ENCODE results near the gene LRP5.

LRP5 gene

GRCh38 chr11:68377389-68377795 is 65.0 kb downstream of the LRP5 start:
- no peak for TF ChIP-seq GATA3 (IDR thresholded peaks at IDR 0.05; ENCODE audit: low read depth, low read length)
- TF ChIP-seq GATA2 (IDR thresholded peaks at IDR 0.05; ENCODE audit: low read depth, low read length): no peak

DNA sequence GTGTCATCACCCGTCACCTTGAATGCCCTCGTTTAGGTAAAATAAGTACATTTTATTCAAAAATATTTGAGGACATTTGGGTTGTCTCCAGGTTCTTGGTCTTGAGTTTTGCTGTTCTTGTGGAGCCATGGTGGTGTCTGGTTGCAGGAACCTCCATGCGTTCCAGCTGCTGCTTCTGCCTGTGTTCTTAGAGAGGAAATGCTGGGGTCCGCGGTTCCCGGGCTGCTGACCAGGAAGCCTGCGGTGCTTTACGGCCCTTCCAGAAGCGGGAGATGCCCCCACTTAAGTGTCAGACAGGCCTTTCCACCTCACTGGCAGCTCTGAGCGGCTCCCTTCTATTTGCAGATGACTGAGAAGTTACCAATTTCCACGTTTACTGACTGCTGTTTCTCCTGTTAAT is 66.8 kb downstream of the LRP5 start:
- TF ChIP-seq GATA3 (IDR thresholded peaks at IDR 0.05; ENCODE audit: low read depth, low read length) (no peak), GATA2 (IDR thresholded peaks at IDR 0.05; ENCODE audit: low read depth, low read length) (no peak)

- TF ChIP-seq GATA3 (IDR thresholded peaks at IDR 0.05; ENCODE audit: low read depth, low read length) (no peak), GATA2 (IDR thresholded peaks at IDR 0.05; ENCODE audit: low read depth, low read length) (no peak)
Measured at GRCh38 chr11:68380786-68381622, 68.6 kb downstream of the LRP5 start.

DNA sequence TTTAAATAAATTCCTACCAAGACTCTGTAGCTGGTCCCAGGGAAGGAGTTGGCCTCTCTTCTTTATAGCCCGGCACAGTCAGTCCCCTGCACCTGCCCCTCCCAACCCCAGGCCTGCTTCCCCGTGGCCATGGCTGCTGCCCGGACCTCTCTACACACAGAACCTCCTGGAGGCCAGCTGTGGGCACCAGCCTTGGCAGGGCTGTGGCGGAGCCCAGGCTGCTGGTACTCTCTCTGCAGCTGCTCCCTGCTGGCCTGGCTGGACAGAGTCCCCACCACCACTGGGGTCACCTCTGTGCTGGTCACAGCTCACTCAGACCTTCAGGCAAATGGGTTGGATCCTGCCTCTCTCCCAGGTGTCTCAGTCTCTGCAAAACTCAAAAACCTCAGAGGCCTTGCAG is 69.3 kb downstream of the LRP5 start:
- TF ChIP-seq GATA3 (IDR thresholded peaks at IDR 0.05; ENCODE audit: low read depth, low read length) (no peak), GATA2 (IDR thresholded peaks at IDR 0.05; ENCODE audit: low read depth, low read length) (no peak)

DNA sequence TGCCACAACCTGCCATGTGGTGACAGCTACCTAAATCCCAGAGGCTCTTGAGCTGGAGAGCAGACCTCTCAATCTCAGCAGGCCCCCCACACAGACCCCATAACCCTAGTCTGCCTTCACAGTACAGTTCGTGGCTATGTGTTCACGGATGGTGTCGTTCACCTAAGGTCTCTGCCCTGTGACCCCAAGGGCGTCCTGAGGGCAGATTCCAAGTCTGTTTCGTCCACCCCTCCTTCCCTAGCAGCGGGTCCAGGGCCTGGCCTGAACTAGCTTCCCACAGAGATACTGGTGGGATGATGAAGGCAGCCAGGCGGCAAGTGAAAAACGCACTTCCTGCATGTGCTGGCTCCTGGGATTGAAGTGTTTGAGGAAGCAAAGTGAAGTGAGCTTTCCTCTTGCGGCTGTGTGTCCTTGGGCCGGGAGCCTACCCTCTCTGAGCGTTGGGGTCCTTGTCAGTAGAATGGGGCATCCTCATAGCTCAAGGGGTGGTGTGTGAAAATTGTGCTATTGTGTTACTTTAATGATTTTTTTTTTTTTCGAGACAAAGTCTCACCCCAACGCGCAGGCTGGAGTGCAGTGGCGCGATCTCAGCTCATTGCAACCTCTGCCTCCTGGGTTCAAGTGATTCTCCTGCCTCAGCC is 70.1 kb downstream of the LRP5 start:
- TF ChIP-seq GATA3 (IDR thresholded peaks at IDR 0.05; ENCODE audit: low read depth, low read length) (no peak), GATA2 (IDR thresholded peaks at IDR 0.05; ENCODE audit: low read depth, low read length) (no peak)

GRCh38 chr11:68383976-68384501 is 71.6 kb downstream of the LRP5 start:
- TF ChIP-seq GATA2 (IDR thresholded peaks at IDR 0.05; ENCODE audit: low read depth, low read length) (no peak), GATA3 (IDR thresholded peaks at IDR 0.05; ENCODE audit: low read depth, low read length) (no peak)

- TF ChIP-seq GATA2 (IDR thresholded peaks at IDR 0.05; ENCODE audit: low read depth, low read length): no peak
- TF ChIP-seq GATA3 (IDR thresholded peaks at IDR 0.05; ENCODE audit: low read depth, low read length): no peak
Measured at GRCh38 chr11:68384530-68385081, 72.2 kb downstream of the LRP5 start.

GRCh38 chr11:68385128-68385527 is 72.7 kb downstream of the LRP5 start:
- TF ChIP-seq GATA2 (IDR thresholded peaks at IDR 0.05; ENCODE audit: low read depth, low read length) (no peak), GATA3 (IDR thresholded peaks at IDR 0.05; ENCODE audit: low read depth, low read length) (no peak)

GRCh38 chr11:68386331-68386978 is 74.1 kb downstream of the LRP5 start:
- TF ChIP-seq GATA3 (IDR thresholded peaks at IDR 0.05; ENCODE audit: low read depth, low read length): no peak
- no peak for TF ChIP-seq GATA2 (IDR thresholded peaks at IDR 0.05; ENCODE audit: low read depth, low read length)

DNA sequence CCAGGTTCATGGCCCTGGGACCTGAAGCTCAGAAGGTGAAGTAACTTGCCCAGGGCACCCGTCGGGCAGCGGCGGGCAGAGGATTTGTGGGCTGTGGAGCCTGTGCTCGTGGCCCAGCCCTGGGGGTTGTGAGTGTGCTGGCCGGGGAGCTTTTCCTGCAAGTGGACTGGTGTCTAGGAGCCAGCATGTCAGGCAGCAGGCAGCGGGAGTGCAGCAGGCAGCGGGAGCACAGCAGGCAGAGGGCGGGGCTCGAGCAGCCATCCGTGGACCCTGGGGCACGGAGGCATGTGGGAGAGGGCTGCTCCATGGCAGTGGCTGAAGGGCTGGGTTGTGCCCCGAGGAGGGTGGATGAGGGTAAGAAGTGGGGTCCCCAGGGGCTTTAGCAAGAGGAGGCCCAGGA is 75.4 kb downstream of the LRP5 start:
- no peak for TF ChIP-seq GATA3 (IDR thresholded peaks at IDR 0.05; ENCODE audit: low read depth, low read length)
- no peak for TF ChIP-seq GATA2 (IDR thresholded peaks at IDR 0.05; ENCODE audit: low read depth, low read length)

DNA sequence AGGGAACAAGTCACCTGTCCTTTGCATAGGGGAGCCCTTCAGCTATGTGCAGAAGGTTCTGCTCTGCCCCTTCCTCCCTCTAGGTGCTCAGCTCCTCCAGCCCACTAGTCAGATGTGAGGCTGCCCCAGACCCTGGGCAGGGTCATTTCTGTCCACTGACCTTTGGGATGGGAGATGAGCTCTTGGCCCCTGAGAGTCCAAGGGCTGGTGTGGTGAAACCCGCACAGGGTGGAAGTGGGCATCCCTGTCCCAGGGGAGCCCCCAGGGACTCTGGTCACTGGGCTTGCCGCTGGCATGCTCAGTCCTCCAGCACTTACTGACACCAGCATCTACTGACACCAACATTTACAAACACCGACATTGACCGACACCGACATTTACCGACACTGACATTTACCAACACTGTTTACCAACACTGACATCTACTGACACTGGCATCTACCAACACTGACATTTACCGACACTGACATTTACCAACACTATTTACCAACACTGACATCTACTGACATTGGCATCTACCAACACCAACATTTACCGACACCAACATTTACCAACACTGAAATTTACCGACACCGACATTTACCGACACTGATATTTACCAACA is 76.3 kb downstream of the LRP5 start:
- TF ChIP-seq GATA2 (IDR thresholded peaks at IDR 0.05; ENCODE audit: low read depth, low read length): no peak
- TF ChIP-seq GATA3 (IDR thresholded peaks at IDR 0.05; ENCODE audit: low read depth, low read length): no peak

DNA sequence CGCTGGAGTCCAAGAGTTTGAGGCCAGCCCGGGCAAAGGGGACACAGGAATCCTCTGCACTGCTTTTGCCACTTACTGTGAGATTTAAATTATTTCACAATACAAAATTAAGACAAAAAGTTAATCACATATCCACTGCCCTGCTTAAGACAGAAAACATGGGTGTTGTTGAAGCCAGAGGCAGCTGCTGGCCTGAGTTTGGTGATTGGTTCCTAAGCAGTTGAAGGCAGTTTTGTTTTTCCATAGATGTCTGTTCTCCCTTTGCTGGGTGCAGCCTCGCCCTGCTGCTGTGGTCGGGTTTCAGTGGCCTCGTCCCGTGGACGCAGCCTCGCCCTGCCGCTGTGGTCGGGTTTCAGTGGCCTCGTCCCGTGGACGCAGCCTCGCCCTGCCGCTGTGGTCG is 77.9 kb downstream of the LRP5 start:
- TF ChIP-seq GATA3 (IDR thresholded peaks at IDR 0.05; ENCODE audit: low read depth, low read length) (no peak), GATA2 (IDR thresholded peaks at IDR 0.05; ENCODE audit: low read depth, low read length) (no peak)

DNA sequence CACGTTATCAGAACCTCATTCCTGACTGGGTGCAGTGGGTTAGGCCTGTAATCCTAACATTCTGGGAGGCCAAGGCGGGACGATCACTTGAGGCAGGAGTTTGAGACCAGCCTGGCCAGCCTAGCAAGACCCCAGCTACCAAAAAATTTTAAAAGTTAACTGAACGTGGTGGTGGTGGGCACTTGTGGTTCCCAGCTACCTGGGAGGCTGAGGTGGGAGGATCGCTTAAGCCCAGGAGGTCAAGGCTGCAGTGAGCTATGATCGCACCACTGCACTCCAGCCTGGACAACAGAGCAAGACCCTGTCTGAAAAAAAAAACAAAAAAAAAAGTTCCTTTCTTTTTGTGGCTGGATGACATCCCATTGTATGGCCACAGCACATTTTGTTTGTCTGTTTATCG is 80.4 kb downstream of the LRP5 start:
- TF ChIP-seq GATA3 (IDR thresholded peaks at IDR 0.05; ENCODE audit: low read depth, low read length): no peak

DNA sequence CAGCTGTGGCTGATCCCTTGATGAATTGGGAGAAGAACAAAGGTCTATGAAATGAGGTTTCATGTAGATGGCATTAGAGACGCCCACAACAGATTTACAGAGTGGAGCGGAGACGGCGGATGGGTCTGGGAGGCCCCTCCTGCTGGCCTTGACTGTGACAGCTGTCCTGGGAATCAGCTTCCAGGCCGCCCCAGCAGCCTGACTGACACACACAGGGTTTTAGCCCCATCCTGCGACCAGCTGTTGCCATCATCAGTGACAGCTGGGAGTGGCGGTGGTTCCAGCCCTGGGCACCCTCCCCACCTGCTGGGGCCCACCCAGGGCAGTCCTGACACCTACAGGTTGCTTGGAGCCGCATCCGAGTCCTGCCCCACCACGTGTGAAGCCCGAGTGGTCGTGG is 84.1 kb downstream of the LRP5 start:
- TF ChIP-seq GATA3 (IDR thresholded peaks at IDR 0.05; ENCODE audit: low read depth, low read length): no peak
- TF ChIP-seq GATA2 (IDR thresholded peaks at IDR 0.05; ENCODE audit: low read depth, low read length): no peak

Measured in SH-SY5Y (cell line).